ENCODE measurements around the gene FGF23. TPM values are rescaled to one million over a fixed set of nuclear protein-coding genes. Genes with fewer than 3 reads are reported as not detected.

The FGF23 gene
- total RNA-seq, 1 experiment from 2014 or later: 0.24 TPM

- H3K27me3 Mint-ChIP-seq (ENCODE audit: low read depth): no peaks in the 10 kb centered on the region
- Histone ChIP-seq H2BK120ac (ENCODE audit: low read depth, low read length, poor library complexity, severe bottlenecking) (no peak overlapping the region), H2AFZ (ENCODE audit: low read length) (no peak overlapping the region), H3K4me1 (ENCODE audit: insufficient read depth, low read length) (no peaks in the 10 kb centered on the region), H2BK5ac (ENCODE audit: insufficient read length, low read length) (no peak overlapping the region), H4K20me1 (ENCODE audit: control insufficient read depth, insufficient read depth, insufficient read length) (no peaks in the 10 kb centered on the region), H3K27me3 (ENCODE audit: insufficient read depth, low read length) (no peaks in the 10 kb centered on the region), H2BK12ac (ENCODE audit: insufficient read length, low read depth, low read length) (no peak overlapping the region), H4K8ac (replicated peaks; ENCODE audit: insufficient read length, low read depth, low read length) (no peak overlapping the region), H3T11ph (ENCODE audit: low read length) (no peak overlapping the region), H4K91ac (ENCODE audit: insufficient read length, low read depth, low read length) (no peak overlapping the region), H2BK15ac (ENCODE audit: low read depth, low read length) (no peak overlapping the region), H2AK5ac (ENCODE audit: insufficient read length, low read length) (no peak overlapping the region), H3K9me3 (ENCODE audit: control insufficient read depth, low read depth, low read length) (no peaks in the 10 kb centered on the region), H3K79me1 (ENCODE audit: insufficient read depth, low read depth, low read length, poor library complexity, severe bottlenecking) (no peaks in the 10 kb centered on the region), H3K4ac (ENCODE audit: low read depth, low read length) (no peak overlapping the region), H3K9ac (ENCODE audit: extremely low read depth, insufficient read length, low read length) (no peak overlapping the region), H3K56ac (ENCODE audit: insufficient read length, low read depth, low read length) (no peak overlapping the region), H3K14ac (ENCODE audit: insufficient read depth, low read length) (no peak overlapping the region), H2BK20ac (ENCODE audit: low read depth, low read length, poor library complexity, severe bottlenecking) (no peak overlapping the region), H4K5ac (ENCODE audit: insufficient read length, low read depth, low read length) (no peak overlapping the region), H3K27ac (ENCODE audit: insufficient read length, low read depth, low read length) (no peak overlapping the region), H3K23me2 (ENCODE audit: insufficient read length, low read depth, low read length, poor library complexity, severe bottlenecking) (no peaks in the 10 kb centered on the region), H3K4me2 (ENCODE audit: insufficient read depth, insufficient read length, low read length) (no peak overlapping the region), H3K23ac (ENCODE audit: insufficient read length, low read depth, low read length) (no peak overlapping the region), H3K79me2 (ENCODE audit: insufficient read depth, low read length) (peaks cover 2% of the 10 kb centered on the region; the same call in 1 of the 2 replicates), H3K18ac (ENCODE audit: insufficient read length, low read depth, low read length) (no peak overlapping the region)
- no peaks in the 10 kb centered on the region; a peak in 1 of 4 replicates for H3K4me1 Mint-ChIP-seq
- H3K36me3 Mint-ChIP-seq (ENCODE audit: insufficient read depth in 1 of 3, low read depth in 3 of 3): peaks cover 29 to 51% (median 42%) of the 10 kb centered on the region in 3 experiments
- TF ChIP-seq CTCF (conservative IDR thresholded peaks at IDR 0.05): no peak
- no peak for DNase-seq
- WGBS (ENCODE audit: extremely low coverage, insufficient read length, low lambda C conversion rate): no CpG with 5 or more reads among the region's 1 CpG
- H3K9me3 Mint-ChIP-seq: peaks cover 0 to 2% of the 10 kb centered on the region in 2 experiments; a peak in 1 of 5 replicates
- H3K27ac Mint-ChIP-seq: no peak overlapping the region
- no peak overlapping the region for H3K4me3 Mint-ChIP-seq
These were observed 48.3 kb downstream of the FGF23 start for GRCh38 chr12:4331221-4331620.

All from H9 (cell line).